Thyroid gland (tissue), 4 donors: ENCODE results near the gene ST8SIA5.

Experiments
- CTCF ChIP-seq, 6 experiments: fragments of 200-600 bp in 3 of 6; fragments of 450-650 bp in 3 of 6; sonication (generic) in 3 of 6; IDR thresholded peaks; one replicate each; pipeline ENCODE4 v1.5.1; 2016 to 2019; ENCODE audit warnings: antibody characterized with exemption in 6 of 6, mild to moderate bottlenecking in 2 of 6, inconsistent platforms in 1 of 6, moderate library complexity in 1 of 6
- POLR2A ChIP-seq, 2 donors: fragments of 450-650 bp; IDR thresholded peaks; one replicate each; pipeline ENCODE4 v1.6.1; 2017; ENCODE audit warnings: antibody characterized with exemption in 2 of 2, mild to moderate bottlenecking in 2 of 2, moderate library complexity in 1 of 2

- TF ChIP-seq CTCF (IDR thresholded peaks at IDR 0.05) (no peak), POLR2A (IDR thresholded peaks at IDR 0.05) (no peak)
Measured at GRCh38 chr18:46642561-46642960, 114.3 kb downstream of the ST8SIA5 start.
